ENCODE data around the gene UAP1L1. TPM values are rescaled to one million over a fixed set of nuclear protein-coding genes. Genes with fewer than 3 reads are reported as not detected.
"Not testable (repeated sequence)": the region's sequence is repeated elsewhere in the genome, so short reads cannot be mapped to it uniquely, and the experiment has no call there.

The UAP1L1 gene, protein sequence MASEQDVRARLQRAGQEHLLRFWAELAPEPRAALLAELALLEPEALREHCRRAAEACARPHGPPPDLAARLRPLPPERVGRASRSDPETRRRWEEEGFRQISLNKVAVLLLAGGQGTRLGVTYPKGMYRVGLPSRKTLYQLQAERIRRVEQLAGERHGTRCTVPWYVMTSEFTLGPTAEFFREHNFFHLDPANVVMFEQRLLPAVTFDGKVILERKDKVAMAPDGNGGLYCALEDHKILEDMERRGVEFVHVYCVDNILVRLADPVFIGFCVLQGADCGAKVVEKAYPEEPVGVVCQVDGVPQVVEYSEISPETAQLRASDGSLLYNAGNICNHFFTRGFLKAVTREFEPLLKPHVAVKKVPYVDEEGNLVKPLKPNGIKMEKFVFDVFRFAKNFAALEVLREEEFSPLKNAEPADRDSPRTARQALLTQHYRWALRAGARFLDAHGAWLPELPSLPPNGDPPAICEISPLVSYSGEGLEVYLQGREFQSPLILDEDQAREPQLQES
- total RNA-seq: 10 to 100 TPM; 27.2 to 29.6 TPM

DNA sequence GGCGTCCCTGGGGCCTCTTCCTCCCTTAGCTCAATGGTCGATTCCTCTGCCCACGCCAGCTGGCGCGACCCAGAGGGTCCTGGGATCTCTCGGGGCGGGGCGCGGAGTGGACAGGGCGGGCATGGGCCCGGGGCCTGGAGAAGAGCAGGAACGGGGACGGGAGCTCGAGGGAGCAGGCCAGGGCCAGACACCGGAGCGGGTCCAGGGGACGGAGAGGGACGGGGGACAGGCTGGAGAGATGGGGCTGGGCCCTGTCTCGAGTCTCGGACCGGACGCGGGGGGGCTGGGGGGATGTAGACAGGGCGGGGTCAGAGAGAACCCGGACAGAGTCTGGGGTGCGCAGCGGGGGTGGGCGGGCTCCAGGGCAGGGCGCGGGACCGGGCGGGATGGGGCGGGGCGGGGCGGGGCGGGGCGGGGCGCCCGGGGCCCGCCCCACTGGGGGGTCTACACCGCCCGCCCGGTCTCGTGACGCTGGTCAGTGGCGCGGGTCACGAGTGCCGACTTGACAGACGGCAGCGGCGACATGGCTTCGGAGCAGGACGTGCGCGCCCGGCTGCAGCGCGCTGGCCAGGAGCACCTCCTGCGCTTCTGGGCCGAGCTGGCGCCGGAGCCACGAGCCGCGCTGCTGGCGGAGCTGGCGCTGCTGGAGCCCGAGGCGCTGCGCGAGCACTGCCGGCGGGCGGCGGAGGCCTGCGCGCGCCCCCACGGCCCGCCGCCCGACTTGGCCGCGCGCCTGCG, at the start of gene UAP1L1:
Gene UAP1L1 (plus strand): TSS at position 508 of the 738 bp plus-strand sequence. CDS start 16 bp downstream, at position 524.
- ChIA-PET POLR2A (interaction anchor here (0.8 to 1.1 kb wide), 2 partner anchors 10 to 165 kb away, joined by 3 read pairs; partner anchors contain the start of gene MAN1B1), CTCF (interaction anchor here (0.9 to 4.2 kb wide), 5 partner anchors 11 to 48 kb away, joined by 3 to 23 read pairs (median 4); no protein-coding TSS in a partner anchor)

DNA sequence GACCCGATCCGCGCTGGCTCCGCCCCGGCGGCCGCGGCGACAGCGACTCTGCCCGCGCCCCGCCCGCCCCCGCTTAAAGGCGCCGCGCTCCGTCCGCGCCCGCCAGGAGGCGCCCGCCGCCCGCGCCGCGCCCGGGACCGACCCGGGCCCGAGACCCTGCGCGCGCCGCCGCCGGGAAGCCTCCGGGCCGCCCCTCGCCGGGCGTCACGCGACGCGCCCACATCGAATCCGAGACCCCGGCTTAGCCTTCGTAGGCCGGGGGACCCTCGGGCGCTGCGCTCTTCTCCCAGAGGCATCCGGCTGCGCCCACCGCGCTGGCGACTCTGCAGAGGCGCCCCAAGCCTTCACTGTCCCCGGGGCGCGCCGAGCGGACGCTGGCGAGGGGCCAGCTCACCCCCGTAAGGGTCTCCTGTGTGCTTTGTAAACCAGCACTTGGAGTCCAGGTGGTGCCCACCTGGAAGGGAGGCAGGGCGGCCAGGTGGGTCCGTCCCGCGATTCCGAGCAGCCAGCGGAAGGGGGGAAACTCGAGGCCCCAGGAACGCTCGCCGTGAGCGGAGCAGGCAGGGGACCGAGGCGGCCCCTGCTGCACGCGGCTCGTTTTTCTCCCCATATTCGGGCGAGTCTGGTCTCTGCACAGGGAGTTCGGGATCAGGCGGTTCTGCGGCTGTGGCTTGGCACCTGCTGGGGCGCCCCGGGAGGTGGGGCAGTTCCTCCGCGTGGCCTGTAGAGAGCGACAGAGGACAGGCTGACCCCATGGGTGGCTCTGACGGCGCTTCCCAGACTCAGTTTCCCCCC, 48.9 kb upstream of the UAP1L1 start:
- POLR2A ChIA-PET: interaction anchor here (1.3 to 1.7 kb wide), 3 partner anchors 28 to 58 kb away, joined by 4 to 5 read pairs (median 4); partner anchors contain the start of genes MAN1B1 and PAXX
- CTCF ChIA-PET: interaction anchor here (0.7 to 3.6 kb wide), 43 partner anchors 7 to 490 kb away, joined by 3 to 30 read pairs (median 5); partner anchors contain the start of genes AJM1, CLIC3, MAN1B1 and NPDC1

DNA sequence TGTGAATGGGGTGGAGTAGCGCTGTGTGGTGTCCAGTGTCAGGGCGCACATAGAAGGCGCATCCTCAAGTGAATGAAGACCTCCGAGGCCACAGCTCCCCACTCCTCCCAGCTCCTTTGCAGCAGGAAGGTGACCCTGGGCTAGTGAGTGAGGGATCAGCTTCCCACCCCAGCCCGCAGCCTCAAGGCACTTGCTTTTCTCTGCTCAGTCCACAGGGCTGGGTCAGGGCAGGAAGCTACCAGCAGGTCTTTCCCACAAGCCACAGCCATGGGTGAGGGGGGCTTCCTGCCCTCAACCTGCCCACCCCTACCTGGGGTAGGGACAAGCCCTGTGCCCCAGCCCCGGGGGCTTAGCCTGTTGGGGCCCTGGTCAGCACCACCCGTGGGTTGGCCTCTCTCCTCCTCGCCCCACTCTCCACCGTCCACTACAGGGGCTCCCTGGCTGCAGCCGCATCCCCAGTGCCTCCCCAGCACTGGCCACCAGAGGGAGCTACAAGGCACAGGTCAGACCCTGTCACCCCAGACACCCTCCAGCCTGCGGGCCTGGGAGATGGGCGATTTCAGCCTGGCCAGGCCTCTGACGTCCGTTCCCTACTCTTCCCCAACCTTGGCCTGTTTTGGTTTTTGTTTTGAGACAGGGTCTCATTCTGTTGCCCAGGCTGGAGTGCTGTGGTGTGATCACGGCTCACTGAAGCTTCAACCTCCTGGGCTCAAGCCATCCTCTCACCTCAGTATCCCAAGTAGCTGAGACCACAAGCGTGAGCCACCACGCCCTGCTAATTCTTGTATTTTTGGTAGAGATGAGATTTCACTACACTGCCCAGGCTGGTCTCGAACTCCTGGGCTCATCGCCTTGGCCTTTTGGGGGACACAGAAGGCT, 48.0 kb upstream of the UAP1L1 start:
- POLR2A ChIA-PET: interaction anchor here (0.7 to 1.3 kb wide), 3 partner anchors 29 to 57 kb away, joined by 4 to 5 read pairs (median 4); partner anchors contain the start of gene PAXX
- CTCF ChIA-PET: interaction anchor here (0.5 to 3.6 kb wide), 59 partner anchors 8 to 491 kb away, joined by 3 to 30 read pairs (median 4); partner anchors contain the start of genes AJM1, CLIC3, MAN1B1 and NPDC1

DNA sequence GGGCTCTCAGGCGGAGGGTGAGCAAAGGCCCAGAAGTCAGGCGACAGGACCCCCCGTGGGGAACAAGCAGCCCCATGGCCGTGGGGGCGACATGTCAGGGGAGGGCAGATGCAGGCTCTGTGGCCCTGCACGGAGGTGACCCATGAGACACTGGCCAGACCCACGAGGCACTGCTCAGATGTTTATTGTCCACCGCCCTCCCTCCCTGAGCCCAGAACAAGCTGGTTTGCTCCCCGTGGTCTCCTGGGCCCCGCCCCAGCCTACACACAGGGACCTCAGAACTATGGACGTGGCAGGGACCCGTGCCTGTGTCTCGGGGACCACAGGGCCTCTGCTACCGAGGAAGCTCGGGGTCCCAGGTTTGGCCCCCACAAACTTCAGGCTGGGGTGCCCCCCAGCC, 47.3 kb upstream of the UAP1L1 start:
- CTCF ChIA-PET: interaction anchor here (0.5 to 3.6 kb wide), 54 partner anchors 9 to 491 kb away, joined by 3 to 30 read pairs (median 5); partner anchors contain the start of genes AJM1, CLIC3, NPDC1 and PAXX
- POLR2A ChIA-PET: interaction anchor here (0.7 to 1.3 kb wide), 3 partner anchors 30 to 56 kb away, joined by 4 to 5 read pairs (median 4); partner anchors contain the start of gene PAXX

DNA sequence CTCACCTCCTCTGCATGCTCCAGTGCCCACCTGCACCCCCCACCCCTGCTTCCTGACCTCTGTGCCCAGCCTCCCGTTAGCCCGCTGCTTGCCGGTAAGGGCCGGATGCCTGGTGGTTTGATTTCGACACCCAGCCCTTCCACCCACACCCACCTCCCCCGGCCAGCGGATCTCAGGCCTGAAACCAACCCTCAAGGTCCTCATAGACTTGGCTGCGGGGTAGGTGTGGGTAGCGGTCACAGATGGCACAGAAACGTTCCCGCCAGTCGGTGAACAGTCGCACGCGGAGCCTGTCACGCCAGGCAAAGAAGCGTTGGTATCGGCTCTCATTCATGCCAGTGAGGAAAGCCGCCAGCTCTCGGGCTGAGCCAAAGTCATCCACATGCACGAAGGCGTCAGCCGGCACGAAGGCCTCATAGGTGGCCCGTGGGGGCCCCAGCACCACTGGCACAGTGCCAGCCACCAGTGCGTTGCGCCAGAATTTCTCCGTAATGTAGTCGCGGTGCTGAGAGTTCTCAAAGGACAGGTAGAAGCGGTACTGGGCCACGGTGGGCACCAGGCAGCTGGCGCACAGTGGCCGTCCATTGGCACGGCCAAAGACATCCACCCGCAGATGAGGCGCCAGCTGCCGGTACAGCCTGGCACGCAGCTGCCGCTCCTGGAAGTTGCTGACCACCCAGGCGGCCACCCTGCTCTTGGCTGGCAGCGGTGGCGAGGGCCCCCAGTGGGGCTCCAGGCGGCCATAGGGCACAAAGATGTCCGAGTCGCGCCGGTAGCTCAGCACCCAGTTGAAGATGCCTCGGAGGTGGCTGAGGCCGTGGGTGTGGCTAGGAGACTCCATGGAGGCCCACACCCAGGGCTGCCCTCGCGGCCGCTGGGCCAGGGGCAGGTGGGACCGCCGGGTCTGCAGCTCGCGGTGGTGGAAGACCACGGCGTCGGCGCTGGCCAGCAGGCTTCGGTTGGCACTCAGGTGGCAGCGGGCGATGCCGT, 46.5 kb upstream of the UAP1L1 start:
- POLR2A ChIA-PET: no interaction called here
- CTCF ChIA-PET: interaction anchor here (0.9 to 3.6 kb wide), 20 partner anchors 14 to 243 kb away, joined by 3 to 30 read pairs (median 5); partner anchors contain the start of gene AJM1

DNA sequence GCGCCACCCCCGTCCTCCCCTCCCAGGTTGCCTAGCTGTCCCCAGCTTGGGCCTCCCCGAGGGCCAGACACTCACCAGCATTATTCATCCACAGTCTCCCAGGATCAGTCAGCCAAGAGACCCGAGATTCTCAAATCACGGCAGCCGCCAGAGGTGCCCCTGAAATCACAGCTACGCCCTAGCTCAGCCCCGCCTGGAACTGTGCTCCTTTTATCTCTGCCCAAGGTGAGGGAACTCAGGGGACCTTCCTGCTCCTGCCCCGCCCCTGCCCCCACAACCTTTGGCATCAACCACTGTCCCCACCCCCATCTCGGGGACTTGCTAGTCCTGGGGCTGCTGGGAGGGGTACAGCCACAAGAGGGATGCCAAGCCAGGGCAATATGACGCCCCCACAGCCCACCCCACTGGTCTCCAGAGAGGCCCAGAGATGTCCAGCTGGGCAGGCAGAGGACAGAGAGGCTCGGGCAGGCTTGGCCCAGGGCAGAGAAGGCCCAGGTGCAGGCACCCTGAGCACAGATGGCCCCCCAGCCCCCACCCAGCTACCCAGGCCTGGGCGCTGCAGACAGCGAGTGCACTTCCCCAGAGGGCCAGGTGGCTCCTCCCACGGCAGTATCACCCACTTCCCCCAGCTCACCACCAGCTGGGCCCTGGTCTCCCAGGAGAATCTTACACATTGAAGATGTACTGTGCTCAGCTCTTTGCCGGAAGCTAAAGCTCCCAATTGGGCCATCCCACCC, 45.2 kb upstream of the UAP1L1 start, which contains the start of gene FUT7:
Gene FUT7 (minus strand): TSS at position 185 of the 737 bp plus-strand sequence. CDS start 97 bp downstream, at position 88.
- ChIA-PET POLR2A (interaction anchor here (1.2 kb wide), 1 partner anchor 150 kb away, joined by 3 read pairs; no protein-coding TSS in a partner anchor), CTCF (interaction anchor here (0.6 to 2.1 kb wide), 11 partner anchors 13 to 245 kb away, joined by 3 to 10 read pairs (median 4); partner anchors contain the start of gene AJM1)

DNA sequence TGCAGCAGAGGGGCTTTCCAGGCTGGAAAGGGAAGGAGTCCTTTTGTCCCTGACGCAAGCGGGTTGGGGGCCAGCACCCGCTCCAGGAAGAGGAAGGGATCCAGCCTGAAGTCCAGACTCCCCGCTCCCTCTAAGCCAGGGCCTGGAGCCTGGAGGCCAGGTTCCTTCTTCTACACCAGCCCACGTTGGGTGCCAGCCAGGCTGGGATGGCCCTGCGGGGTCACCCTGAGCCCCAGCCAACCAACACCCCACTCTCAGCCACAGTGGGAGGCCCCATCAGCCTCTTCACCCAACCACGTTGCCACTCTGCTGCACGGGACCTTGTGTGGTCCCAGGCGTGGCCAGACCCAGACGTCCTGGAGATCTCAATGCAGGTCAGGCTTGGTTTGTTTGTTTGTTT, 44.5 kb upstream of the UAP1L1 start:
- POLR2A ChIA-PET: no interaction called here
- CTCF ChIA-PET: interaction anchor here (1.0 to 7.5 kb wide), 7 partner anchors 14 to 245 kb away, joined by 3 to 43 read pairs (median 4); partner anchors contain the start of genes ENTPD2 and NPDC1

DNA sequence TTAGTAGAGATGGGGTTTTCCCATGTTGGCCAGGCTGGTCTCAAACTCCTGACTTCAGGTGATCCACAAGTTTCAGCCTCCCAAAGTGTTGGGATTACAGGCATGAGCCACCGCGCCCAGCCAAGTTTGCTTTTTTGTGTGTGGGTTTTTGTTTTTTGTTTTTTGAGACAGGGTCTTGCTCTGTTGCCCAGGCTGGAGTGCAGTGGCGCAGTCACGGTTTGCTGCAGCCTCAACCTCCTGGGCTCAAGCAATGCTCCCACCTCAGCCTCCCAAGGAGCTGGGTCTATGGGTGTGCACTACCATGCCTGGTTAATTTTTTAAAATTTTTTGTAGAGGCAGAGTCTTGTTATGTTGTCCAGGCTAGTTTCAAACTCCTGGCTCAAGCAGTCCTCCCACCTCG, 43.8 kb upstream of the UAP1L1 start:
- CTCF ChIA-PET: interaction anchor here (0.6 to 7.5 kb wide), 7 partner anchors 15 to 247 kb away, joined by 5 to 46 read pairs (median 18); partner anchors contain the start of genes C8G, ENTPD2, FBXW5 and NPDC1
- POLR2A ChIA-PET: not testable (repeated sequence)

DNA sequence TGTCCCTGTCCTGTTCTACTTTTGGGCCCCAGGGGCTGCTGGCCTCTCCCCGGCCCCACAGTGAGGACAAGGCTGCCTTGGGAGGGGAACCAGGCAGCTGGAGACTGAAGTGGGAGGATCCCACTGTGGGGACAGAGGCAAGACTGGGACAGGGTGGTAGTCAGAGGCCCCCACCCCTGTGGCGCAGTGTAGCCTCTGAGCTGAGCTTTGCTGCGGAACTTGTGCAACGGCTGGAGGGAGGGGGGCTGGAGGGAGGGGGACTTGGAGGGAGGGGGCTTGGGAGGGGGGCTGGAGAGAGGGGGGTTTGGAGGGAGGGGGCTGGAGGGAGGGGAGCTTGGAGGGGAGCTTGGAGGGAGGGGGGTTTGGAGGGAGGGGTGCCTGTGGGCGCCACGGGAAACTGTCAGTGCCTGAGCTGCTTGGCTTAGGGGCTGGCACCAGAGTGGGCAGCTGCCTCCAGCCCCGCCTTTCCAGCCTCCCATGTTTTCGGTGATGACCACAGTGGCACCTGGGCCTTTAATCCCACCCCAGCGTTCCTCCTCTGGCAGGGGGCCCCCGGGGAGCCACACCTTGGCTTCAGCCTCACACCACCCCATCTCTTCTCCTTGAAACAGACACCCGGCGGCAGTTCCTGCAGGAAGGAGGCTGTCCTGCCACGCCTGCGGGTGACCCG, 43.1 kb upstream of the UAP1L1 start:
- POLR2A ChIA-PET: interaction anchor here (0.5 to 1.5 kb wide), 7 partner anchors 11 to 542 kb away, joined by 3 to 8 read pairs (median 5); partner anchors contain the start of genes AJM1 and NPDC1
- CTCF ChIA-PET: interaction anchor here (0.5 to 7.5 kb wide), 32 partner anchors 8 to 247 kb away, joined by 3 to 46 read pairs (median 8); partner anchors contain the start of genes AJM1, ANAPC2, C8G and CLIC3

DNA sequence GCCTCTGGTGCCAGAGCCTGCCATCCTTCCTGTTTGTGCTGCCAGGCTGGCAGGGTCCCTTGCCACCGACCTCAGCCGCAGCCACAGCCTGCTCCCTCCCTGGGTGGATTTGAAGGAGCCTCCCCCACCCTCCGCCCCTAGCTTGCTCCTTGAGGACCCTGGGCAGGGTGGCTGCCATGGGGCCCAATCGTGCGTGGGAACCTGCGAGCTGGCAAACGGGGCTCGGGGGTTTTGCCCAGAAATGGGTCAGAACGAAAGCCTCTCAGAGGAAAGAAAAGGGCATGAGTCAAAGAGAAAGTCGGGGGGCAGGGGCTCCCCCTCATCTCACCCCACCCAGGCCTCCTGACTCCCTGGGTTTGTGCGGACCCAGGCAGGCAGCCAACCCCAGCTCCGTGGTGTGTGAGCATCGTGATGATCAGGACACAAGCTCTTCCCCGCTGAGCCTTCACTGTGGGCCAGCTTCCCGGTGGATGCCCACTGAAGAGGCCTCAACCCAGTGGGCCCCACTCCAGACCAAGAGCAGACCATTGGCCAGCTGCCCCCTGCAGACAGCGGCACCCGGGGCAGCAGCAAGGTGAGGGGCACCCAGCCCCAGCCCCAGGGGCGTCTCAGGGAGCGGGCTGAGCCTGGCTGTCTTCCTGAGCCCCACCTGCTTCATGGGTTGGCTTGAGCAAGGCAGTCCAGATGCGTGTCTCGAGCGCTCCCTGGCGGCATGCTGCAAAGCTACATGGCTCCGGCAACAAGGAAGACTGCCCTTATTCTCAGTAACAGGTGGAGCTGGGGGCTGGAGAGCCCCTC, 42.4 kb upstream of the UAP1L1 start:
- POLR2A ChIA-PET: interaction anchor here (0.5 to 1.5 kb wide), 12 partner anchors 10 to 542 kb away, joined by 3 to 8 read pairs (median 4); partner anchors contain the start of genes AJM1, NPDC1 and SAPCD2

DNA sequence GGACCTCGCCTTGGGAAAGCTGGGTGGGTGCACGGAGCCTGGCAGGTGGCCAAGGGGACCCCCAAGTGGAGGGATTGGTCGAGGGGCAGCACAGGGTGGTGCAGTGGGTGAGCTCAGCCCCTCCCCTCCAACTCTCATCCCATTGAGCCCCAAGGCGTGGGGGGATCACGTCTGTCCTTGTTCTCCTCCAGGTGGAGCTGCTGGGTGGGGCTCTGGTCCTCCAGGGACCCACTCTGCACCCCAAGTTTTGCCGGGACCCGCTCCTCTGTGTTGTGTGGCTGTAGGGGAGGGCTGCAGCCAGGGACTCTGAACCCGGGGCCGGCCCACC, 41.8 kb upstream of the UAP1L1 start:
- POLR2A ChIA-PET: interaction anchor here (0.7 to 1.5 kb wide), 9 partner anchors 9 to 227 kb away, joined by 3 to 8 read pairs (median 5); partner anchors contain the start of genes AJM1, NPDC1 and SAPCD2
- CTCF ChIA-PET: interaction anchor here (0.6 to 7.5 kb wide), 45 partner anchors 9 to 440 kb away, joined by 3 to 46 read pairs (median 4); partner anchors contain the start of genes AJM1, C8G, CLIC3 and ENTPD2

More for the DNA sequence above, 42.4 kb upstream of the UAP1L1 start:
- CTCF ChIA-PET: interaction anchor here (0.5 to 7.5 kb wide), 53 partner anchors 9 to 440 kb away, joined by 3 to 46 read pairs (median 4); partner anchors contain the start of genes AJM1, ANAPC2, C8G and CLIC3

DNA sequence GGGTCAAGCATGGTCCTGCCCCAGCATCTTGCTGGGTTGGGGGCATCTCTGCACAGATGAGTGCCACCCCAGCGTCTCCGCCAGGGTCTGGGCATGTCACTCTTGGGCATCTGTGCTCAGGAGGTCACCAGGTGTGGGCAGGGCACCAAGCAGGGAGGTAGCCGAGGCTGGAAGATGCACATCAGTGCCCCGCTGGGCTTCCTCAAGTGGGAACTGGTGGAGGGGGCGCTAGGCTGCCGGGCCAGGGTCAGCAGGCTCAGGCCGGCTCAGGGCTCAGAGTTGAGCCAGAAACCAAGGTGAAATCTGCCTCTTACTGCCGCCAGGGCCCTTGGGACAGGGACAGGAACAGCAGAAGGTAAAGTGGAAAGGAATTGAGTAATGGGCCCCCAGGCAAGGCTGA, 41.4 kb upstream of the UAP1L1 start:
- ChIA-PET POLR2A (no interaction called here), CTCF (interaction anchor here (0.6 to 7.5 kb wide), 28 partner anchors 8 to 249 kb away, joined by 3 to 46 read pairs (median 10); partner anchors contain the start of genes AJM1, C8G, CLIC3 and ENTPD2)

DNA sequence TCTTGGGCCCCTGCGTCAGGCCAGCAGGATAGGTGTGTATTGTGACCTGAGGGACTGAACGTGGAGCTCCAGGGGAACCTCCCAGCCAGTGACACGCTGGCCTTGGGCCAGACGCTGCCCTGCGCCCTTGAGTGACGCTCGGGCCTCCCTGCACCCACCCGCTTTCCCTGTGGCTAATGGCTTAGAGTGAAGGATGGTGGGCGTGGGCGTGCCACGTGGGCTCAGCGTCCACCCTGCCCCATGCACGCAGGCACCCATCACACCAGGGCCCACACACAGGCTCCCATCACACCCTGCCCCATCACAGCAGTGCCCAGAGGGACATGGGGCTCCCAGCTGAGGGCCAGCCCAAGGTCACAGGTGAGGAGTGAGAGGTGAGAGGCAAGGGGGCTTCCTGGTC, 40.3 kb upstream of the UAP1L1 start:
- POLR2A ChIA-PET: no interaction called here

More for the DNA sequence above, 40.3 kb upstream of the UAP1L1 start:
- CTCF ChIA-PET: interaction anchor here (1.3 to 7.5 kb wide), 3 partner anchors 8 to 91 kb away, joined by 4 to 46 read pairs (median 43); partner anchors contain the start of genes ABCA2, C8G, FBXW5 and NPDC1
